HG03442 (cell line): ENCODE data around the gene LSAMP.
"Not testable (repeated sequence)": the region's sequence is repeated elsewhere in the genome, so short reads cannot be mapped to it uniquely, and the experiment has no call there.

ENCODE experiments used
- ATAC-seq: cut with Tn5 transposase; IDR thresholded peaks from one replicate; pipeline ENCODE4 v1.9.1; 2021; ENCODE audit warnings: mild to moderate bottlenecking, moderate library complexity; ENCODE audit not compliant: unreplicated experiment

The LSAMP gene

DNA sequence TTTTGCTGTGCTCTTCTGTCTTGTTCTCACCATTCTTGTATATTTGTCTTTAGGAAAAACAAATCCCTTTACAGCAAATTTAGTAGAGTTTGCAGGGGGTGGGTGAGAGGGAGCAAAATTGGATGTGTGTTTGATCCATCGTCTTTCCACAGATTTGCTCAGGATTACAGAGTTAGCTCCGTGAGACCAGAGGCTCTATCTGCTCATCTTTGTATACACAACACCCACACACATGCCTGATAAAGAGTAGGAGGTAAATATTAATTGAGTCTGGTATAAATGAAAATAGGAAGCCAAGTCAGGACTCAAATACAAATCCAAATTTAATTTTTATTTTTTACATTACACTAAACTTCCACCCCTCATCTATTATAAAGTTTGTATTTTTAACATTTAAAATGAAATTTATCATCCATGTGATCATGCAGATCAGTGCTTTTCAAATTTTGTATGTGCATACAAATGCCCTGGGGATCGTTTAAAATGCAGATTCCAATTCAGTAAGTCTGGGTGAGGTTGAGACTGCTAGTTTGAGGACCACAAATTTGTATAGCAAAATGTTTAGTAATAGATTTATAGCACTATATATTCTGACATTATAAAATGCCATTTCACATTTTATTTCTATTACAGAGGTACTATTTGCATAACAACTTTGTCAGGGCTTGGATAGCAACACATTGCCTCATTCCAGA, 326.7 kb downstream of the LSAMP start:
- no peak for ATAC-seq

DNA sequence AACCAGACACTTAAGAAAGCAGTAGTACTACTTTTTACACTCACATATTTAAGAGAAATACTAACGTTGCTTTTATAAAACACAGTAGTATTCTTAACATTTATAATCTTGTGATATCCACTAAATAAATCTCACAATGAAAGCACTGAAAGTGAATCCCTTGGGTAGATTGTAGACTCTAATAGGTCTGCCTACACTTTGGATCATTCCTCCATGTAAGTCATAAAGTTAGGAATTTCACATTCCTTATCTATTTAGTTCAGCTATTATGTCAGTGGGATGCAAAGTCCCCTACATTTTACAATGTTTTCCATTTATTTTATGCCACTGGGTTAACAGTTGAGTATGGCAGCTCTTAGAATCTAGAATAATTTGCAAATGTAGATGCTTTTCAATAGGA, 330.7 kb downstream of the LSAMP start:
- ATAC-seq = no peak

- no peak for ATAC-seq
These were observed 332.6 kb downstream of the LSAMP start for GRCh38 chr3:116112696-116113095.

- no peak for ATAC-seq
These were observed 333.5 kb downstream of the LSAMP start for GRCh38 chr3:116111765-116112164.

DNA sequence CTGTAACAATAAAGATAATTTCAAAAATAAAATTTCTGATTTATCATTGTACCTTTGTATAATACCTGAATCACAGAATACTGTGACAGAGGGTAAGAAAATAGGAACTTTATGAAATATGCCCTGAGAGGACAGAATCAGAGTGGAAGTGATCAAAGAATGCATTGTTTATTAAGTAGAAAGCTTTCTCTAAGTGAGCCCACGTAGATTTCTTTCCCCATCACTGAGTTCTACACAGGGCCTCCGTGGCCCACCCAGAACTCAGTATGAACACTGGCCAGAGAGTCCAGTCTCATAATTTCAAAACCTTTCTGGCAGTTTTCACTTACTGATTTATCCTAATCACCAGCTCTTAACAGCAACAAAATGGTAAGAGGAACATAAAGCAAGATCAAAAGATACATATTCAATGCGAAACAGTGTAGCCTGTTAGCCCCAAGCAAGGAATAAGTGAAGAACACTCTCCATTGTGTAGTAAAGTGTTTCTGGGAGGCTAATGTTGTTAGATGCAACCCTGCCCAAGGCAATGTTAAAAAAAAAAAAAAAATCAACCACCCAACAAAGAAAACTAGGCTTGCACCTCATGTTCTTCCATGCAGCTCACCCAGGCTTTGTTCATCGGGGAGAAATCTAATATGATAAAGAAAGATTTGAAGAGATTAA, 341.3 kb downstream of the LSAMP start:
- ATAC-seq = no peak

DNA sequence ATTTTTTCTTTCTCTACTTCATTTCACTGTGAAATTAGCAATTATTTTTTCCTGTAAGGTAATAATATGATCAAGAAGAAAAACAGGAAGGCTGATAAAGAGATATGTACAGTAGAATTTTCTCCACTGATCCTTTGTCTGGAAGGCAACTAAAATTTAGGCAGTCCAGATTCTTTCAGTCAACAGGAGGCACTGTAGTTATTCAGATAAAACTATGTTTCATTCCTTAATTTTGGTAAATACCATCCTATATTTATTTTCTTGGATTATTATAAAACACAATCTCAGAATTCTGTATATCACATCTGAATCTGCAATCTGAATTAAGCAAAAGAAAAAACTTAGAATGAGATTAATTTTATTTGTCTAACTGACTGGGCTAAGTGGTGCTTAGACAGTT, 343.2 kb downstream of the LSAMP start:
- no peak for ATAC-seq

- ATAC-seq = no peak
These were observed 348.1 kb downstream of the LSAMP start for GRCh38 chr3:116097226-116097625.

GRCh38 chr3:116096631-116097030, 348.7 kb downstream of the LSAMP start:
- no peak for ATAC-seq

DNA sequence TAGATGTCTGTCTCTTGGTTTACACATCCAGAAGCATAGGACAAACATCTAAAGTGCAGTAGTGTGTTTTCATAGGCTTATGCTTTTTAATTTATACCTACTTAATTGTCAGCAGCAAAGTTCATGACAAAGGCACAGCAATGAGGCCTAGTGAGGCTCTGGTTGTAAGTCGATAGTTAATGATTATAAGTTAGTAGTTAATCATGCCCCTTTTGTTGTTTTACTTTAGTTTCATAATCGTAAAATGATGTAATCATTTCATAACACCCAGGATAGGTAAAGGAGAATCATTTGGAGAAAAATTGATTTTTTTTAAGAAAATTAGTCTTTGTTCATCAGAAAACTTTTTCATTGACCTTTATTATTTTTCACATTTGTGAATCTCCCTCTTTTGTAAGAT, 351.9 kb downstream of the LSAMP start:
- ATAC-seq = no peak

GRCh38 chr3:116087426-116087825, 357.9 kb downstream of the LSAMP start:
- no peak for ATAC-seq

- ATAC-seq = no peak
These were observed 360.1 kb downstream of the LSAMP start for GRCh38 chr3:116084999-116085791.

DNA sequence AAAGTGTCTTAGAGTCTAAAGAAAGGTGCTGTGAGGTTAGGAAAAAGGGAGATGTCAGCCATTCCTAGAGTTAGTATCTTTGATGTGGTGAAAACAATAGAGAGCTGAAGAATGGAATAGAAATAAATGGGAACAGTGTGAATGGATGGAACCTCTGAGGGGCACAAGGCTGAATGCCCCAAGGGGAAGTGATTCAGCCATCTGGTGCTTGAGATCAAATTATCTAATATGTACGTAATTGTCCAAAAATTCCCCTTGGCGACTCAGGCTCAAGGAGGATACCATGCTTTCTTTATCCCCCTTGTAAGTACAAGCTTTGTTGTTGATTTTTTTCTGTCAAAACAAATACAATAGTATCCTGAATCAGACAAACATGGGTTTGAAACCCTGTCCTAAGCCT, 361.6 kb downstream of the LSAMP start:
- no peak for ATAC-seq

- ATAC-seq = no peak
These were observed 366.7 kb downstream of the LSAMP start for GRCh38 chr3:116078561-116078960.

- ATAC-seq = no peak
These were observed 367.7 kb downstream of the LSAMP start for GRCh38 chr3:116077557-116077956.

DNA sequence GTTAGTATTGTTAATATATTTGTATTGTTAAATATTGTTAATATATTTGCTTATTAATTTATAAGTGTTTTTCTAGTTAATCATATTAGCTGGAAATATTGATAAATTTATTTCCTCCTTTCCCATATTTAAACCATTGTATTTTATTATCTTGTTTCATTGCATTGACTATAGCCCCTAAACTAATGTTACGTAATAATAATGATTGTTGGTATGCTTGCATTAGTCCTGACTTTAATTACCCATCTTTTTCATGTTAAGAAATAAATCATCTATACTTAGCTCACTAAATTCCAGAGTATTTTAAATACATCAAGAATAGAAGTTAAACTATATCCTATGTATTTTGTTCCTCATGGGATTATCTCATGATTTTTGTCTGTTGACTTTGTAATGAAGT, 368.2 kb downstream of the LSAMP start:
- no peak for ATAC-seq

GRCh38 chr3:116070516-116071278, 374.6 kb downstream of the LSAMP start:
- ATAC-seq = not testable (repeated sequence)

GRCh38 chr3:116070061-116070460, 375.2 kb downstream of the LSAMP start:
- no peak for ATAC-seq

DNA sequence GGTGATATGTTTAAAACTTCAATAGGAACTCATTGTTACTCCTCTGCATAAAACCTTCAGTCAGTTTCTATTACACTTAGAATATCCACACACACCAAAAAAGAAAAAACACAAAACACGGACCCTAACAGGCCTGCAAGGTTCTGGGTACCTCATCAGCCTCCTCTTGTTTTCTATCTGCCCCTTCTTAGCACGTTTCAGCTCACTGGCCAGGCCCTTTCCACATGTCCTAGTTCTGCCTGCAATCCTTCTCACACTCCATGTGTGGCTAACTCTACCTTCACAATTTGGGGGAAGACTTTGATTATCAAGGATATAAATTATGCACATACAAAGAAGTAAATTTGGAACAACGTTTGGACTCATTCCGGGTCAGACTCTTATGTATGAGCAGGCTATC, 376.3 kb downstream of the LSAMP start:
- ATAC-seq = no peak

DNA sequence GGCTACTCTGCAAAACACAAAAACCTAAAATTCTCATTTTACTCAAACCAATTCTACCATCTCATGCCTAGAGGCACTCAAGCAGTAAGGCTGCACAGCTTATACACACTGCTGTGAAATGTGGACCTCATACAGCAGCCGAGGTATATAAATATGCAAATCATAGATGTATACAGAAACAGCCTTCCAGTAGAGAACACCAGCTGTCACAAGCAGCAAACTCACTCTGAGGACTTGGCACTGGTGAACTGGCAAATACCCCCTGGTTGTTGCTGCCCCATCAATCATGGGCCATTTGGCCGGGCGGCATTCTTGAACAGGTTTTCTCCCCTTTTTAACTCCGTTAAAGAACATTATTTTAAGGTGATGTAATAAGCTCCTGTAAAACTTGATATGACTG, 378.0 kb downstream of the LSAMP start:
- peak; percentile 92 for ATAC-seq

GRCh38 chr3:116065501-116065900, 379.8 kb downstream of the LSAMP start:
- no peak for ATAC-seq

- ATAC-seq = no peak
These were observed 380.6 kb downstream of the LSAMP start for GRCh38 chr3:116064646-116065045.
